Neural progenitor cell (in vitro differentiated cells): ENCODE measurements around the gene CLDND1. TPM values are rescaled to one million over a fixed set of nuclear protein-coding genes. Genes with fewer than 3 reads are reported as not detected.
"Not testable (repeated sequence)": the region's sequence is repeated elsewhere in the genome, so short reads cannot be mapped to it uniquely, and the experiment has no call there.

Source experiments
- DNase-seq: peaks from one replicate; pipeline ENCODE4 v3.0.0-alpha.2; 2016; ENCODE audit warnings: low spot score
- H2AFZ ChIP-seq: fragments of 200-600 bp; sonication (generic); replicated peaks from 2 replicates; pipeline ENCODE4 v1.6.1; 2016; ENCODE audit warnings: antibody characterized with exemption
- H3F3A ChIP-seq: fragments of 200-600 bp; sonication (generic); 2 replicates; pipeline ENCODE4 v1.6.1; 2016; ENCODE audit warnings: antibody characterized with exemption, low read depth
- H3K27ac ChIP-seq: fragments of 200-600 bp; sonication (generic); 2 replicates; pipeline ENCODE4 v1.5.1; 2016; ENCODE audit warnings: mild to moderate bottlenecking
- H3K27me3 ChIP-seq: fragments of 200-600 bp; sonication (generic); 2 replicates; pipeline ENCODE4 v1.6.1; 2016; ENCODE audit warnings: mild to moderate bottlenecking, moderate library complexity
- H3K36me3 ChIP-seq: fragments of 200-600 bp; sonication (generic); 2 replicates; pipeline ENCODE4 v1.5.1; 2016
- H3K4me1 ChIP-seq: fragments of 200-600 bp; sonication (generic); 2 replicates; pipeline ENCODE4 v1.6.1; 2016; ENCODE audit warnings: mixed run types
- H3K4me2 ChIP-seq: fragments of 200-600 bp; sonication (generic); 2 replicates; pipeline ENCODE4 v1.6.1; 2016
- H3K4me3 ChIP-seq: fragments of 200-600 bp; sonication (generic); 2 replicates; pipeline ENCODE4 v1.5.1; 2016
- H3K79me2 ChIP-seq: fragments of 200-600 bp; sonication (generic); 2 replicates; pipeline ENCODE4 v1.6.1; 2016; ENCODE audit warnings: low read depth
- H3K9ac ChIP-seq: fragments of 200-600 bp; sonication (generic); 2 replicates; pipeline ENCODE4 v1.6.1; 2016
- H3K9me3 ChIP-seq: fragments of 200-600 bp; sonication (generic); 2 replicates; pipeline ENCODE4 v1.5.1; 2016; ENCODE audit warnings: low read depth
- H4K20me1 ChIP-seq: fragments of 200-600 bp; sonication (generic); 2 replicates; pipeline ENCODE4 v1.6.1; 2016; ENCODE audit warnings: low read depth
- H3K27ac Mint-ChIP-seq: 3 replicates; pipeline ENCODE4 v1.8.0; 2021; ENCODE audit warnings: mixed read lengths
- H3K27me3 Mint-ChIP-seq: 2 replicates; pipeline ENCODE4 v1.8.0; 2022; ENCODE audit warnings: low read depth, mild to moderate bottlenecking, inconsistent platforms, moderate library complexity, mixed read lengths; ENCODE audit not compliant: insufficient read depth
- H3K36me3 Mint-ChIP-seq: 3 replicates; pipeline ENCODE4 v1.8.0; 2021; ENCODE audit warnings: mixed read lengths
- H3K4me1 Mint-ChIP-seq: 3 replicates; pipeline ENCODE4 v1.8.0; 2021; ENCODE audit warnings: mixed read lengths
- H3K4me3 Mint-ChIP-seq: 3 replicates; pipeline ENCODE4 v1.8.0; 2021; ENCODE audit warnings: mild to moderate bottlenecking, moderate library complexity, mixed read lengths
- H3K9me3 Mint-ChIP-seq: 3 replicates; pipeline ENCODE4 v1.8.0; 2020; ENCODE audit warnings: mixed read lengths
- EZH2 ChIP-seq: fragments of 200-600 bp; sonication (generic); IDR thresholded peaks from 2 replicates; pipeline ENCODE4 v1.6.1; 2017; ENCODE audit warnings: antibody characterized with exemption, mild to moderate bottlenecking, moderate library complexity
- EZH2phosphoT487 ChIP-seq: fragments of 200-600 bp; sonication (generic); IDR thresholded peaks from 2 replicates; pipeline ENCODE4 v1.6.1; 2017; ENCODE audit warnings: antibody characterized with exemption
- total RNA-seq: library from RNA; depleted of rRNA; stranded (reverse); fragments of >200 nt; gene quantifications from 2 replicates; pipeline ENCODE4 v1.2.3, GENCODE V29; 2015; ENCODE audit warnings: low replicate concordance
- TF ChIP-seq, protein P1 (sequence below): fragments of 200-600 bp; sonication (generic); IDR thresholded peaks from 2 replicates; pipeline ENCODE4 v1.5.1; 2017; ENCODE audit warnings: antibody characterized with exemption, mild to moderate bottlenecking

CLDND1 gene
- total RNA-seq, 1 donor from 2014 or later = 176 TPM

DNA sequence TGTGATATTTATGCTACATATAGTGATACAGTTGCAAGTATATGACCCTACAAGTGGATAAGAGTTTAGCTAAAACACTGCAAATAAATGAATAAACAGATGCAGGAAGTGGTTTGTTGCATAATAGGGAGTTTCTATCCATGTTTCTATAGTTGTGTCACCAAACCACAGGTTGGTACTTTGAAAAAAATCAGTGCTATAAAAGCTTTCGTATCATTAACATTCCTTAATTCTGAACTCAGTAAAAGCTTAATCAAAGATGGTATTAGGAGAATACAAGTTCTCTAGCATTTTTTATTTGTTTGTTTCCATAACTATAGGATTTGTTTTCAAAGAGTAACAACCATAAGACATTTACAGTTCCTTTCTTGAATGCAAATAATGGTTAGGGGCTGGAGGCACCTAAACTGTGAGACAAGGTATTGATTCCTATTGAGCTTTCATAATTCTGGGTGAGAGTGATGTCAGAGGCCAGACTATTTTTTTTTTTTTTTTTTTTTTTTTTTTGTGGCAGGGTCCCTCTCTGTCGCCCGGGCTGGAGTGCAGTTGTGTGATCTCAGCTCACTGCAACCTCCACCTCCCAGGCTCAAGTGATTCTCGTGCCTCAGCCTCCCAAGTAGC, 41.1 kb upstream of the CLDND1 start:
- Histone ChIP-seq H3K9me3 (no peaks in the 10 kb centered on the region), H3K4me3 (no peak overlapping the region), H3K4me1 (no peaks in the 10 kb centered on the region), H3K4me2 (no peak overlapping the region), H3K9ac (no peak overlapping the region), H3K79me2 (no peaks in the 10 kb centered on the region), H3K27me3 (no peaks in the 10 kb centered on the region), H4K20me1 (no peaks in the 10 kb centered on the region), H2AFZ (no peak overlapping the region), H3K36me3 (no peaks in the 10 kb centered on the region), H3K27ac (no peak overlapping the region), H3F3A (no peaks in the 10 kb centered on the region)
- DNase-seq = no peak
- Mint-ChIP-seq H3K27ac (no peak overlapping the region), H3K4me3 (no peak overlapping the region), H3K9me3 (no peaks in the 10 kb centered on the region), H3K27me3 (peaks cover 2% of the 10 kb centered on the region), H3K36me3 (no peaks in the 10 kb centered on the region), H3K4me1 (no peaks in the 10 kb centered on the region)
- TF ChIP-seq, protein P1, sequence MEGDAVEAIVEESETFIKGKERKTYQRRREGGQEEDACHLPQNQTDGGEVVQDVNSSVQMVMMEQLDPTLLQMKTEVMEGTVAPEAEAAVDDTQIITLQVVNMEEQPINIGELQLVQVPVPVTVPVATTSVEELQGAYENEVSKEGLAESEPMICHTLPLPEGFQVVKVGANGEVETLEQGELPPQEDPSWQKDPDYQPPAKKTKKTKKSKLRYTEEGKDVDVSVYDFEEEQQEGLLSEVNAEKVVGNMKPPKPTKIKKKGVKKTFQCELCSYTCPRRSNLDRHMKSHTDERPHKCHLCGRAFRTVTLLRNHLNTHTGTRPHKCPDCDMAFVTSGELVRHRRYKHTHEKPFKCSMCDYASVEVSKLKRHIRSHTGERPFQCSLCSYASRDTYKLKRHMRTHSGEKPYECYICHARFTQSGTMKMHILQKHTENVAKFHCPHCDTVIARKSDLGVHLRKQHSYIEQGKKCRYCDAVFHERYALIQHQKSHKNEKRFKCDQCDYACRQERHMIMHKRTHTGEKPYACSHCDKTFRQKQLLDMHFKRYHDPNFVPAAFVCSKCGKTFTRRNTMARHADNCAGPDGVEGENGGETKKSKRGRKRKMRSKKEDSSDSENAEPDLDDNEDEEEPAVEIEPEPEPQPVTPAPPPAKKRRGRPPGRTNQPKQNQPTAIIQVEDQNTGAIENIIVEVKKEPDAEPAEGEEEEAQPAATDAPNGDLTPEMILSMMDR = no peak
- no peak for TF ChIP-seq EZH2phosphoT487

DNA sequence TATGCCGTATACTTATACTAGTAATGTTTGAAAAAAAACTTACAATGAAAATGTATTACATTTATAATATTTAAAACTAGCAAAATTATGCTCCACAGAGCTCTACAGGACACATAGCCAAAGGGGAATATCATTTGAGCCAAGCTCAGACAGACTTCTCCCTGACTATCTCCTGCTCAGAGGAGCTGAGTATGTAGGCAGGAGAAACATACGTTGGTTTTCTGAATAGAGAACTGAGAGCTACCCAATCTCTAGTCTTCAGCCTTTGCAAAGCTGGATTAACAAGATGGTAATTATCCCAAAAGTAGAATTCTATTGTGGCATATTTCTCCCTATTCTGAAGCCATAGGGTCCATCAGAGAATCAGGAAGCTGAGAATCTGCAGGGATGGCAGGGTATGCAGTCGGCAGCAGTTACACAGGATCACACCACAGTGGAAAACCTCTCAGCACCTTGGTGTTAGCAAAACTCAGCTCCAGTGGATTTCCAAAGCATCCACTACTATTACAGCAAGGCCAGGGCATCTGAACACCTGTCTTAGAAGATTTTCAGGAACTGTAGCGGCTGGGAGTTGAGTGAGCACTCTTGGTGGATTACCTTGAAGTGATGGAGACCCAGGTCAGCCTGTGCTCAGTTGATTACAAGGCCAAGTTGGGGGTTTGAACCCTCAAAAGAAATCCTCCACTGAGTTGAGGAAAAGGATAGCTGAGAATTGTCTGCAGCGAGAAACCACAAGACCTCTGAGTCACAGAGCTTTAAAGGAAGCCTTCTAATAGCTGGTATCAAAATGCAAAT, 39.2 kb upstream of the CLDND1 start:
- H3K4me2 ChIP-seq = no peak overlapping the region
- no peaks in the 10 kb centered on the region for H3K27me3 ChIP-seq
- H3K36me3 Mint-ChIP-seq = no peaks in the 10 kb centered on the region
- H3K9me3 Mint-ChIP-seq = no peaks in the 10 kb centered on the region
- H2AFZ ChIP-seq = no peak overlapping the region
- no peaks in the 10 kb centered on the region for H3K4me1 Mint-ChIP-seq
- no peaks in the 10 kb centered on the region for H4K20me1 ChIP-seq
- no peak overlapping the region for H3K4me3 ChIP-seq
- no peaks in the 10 kb centered on the region for H3K4me1 ChIP-seq
- no peak for TF ChIP-seq EZH2
- no peak for TF ChIP-seq EZH2phosphoT487
- TF ChIP-seq, protein P1 = no peak
- H3K9ac ChIP-seq = no peak overlapping the region
- H3K4me3 Mint-ChIP-seq = no peak overlapping the region
- no peak for DNase-seq
- H3K9me3 ChIP-seq = no peaks in the 10 kb centered on the region
- H3K27ac Mint-ChIP-seq = no peak overlapping the region
- no peak overlapping the region for H3K27ac ChIP-seq
- no peaks in the 10 kb centered on the region for H3F3A ChIP-seq
- no peaks in the 10 kb centered on the region for H3K36me3 ChIP-seq
- H3K79me2 ChIP-seq = no peaks in the 10 kb centered on the region
- H3K27me3 Mint-ChIP-seq = peaks cover 4% of the 10 kb centered on the region

DNA sequence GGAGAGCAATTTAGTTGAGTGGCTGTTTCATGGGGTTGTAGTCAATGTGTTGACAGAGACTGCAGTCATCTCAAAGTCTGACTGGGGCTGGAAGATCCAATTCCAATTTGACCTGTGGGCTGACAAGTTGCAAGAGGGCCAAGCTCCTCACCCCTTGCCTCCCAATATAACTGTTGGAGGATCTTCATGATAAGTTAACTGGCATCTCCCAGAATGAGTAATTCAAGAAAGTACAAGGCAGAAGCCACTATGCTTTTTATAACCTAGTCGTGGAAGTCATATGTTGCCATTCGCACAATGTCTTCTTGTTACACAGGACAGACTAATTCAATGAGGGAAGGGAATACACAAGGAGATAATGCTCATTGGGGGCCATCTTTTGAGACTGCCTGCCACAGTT, 38.2 kb upstream of the CLDND1 start:
- TF ChIP-seq EZH2 = no peak
- TF ChIP-seq, protein P1 = no peak
- no peak for TF ChIP-seq EZH2phosphoT487
- no peaks in the 10 kb centered on the region for H3F3A ChIP-seq
- no peak for DNase-seq
- H3K27ac ChIP-seq = no peak overlapping the region
- H4K20me1 ChIP-seq = no peaks in the 10 kb centered on the region
- no peak overlapping the region for H2AFZ ChIP-seq
- H3K27me3 ChIP-seq = no peaks in the 10 kb centered on the region
- no peaks in the 10 kb centered on the region for H3K4me1 Mint-ChIP-seq
- H3K36me3 ChIP-seq = no peaks in the 10 kb centered on the region
- H3K36me3 Mint-ChIP-seq = no peaks in the 10 kb centered on the region
- no peak overlapping the region for H3K4me3 ChIP-seq
- no peaks in the 10 kb centered on the region for H3K79me2 ChIP-seq
- no peak overlapping the region for H3K4me3 Mint-ChIP-seq
- H3K9ac ChIP-seq = no peak overlapping the region
- no peaks in the 10 kb centered on the region for H3K9me3 ChIP-seq
- H3K27me3 Mint-ChIP-seq = peaks cover 4% of the 10 kb centered on the region
- no peak overlapping the region for H3K27ac Mint-ChIP-seq
- no peaks in the 10 kb centered on the region for H3K9me3 Mint-ChIP-seq
- H3K4me1 ChIP-seq = no peaks in the 10 kb centered on the region
- H3K4me2 ChIP-seq = no peak overlapping the region

DNA sequence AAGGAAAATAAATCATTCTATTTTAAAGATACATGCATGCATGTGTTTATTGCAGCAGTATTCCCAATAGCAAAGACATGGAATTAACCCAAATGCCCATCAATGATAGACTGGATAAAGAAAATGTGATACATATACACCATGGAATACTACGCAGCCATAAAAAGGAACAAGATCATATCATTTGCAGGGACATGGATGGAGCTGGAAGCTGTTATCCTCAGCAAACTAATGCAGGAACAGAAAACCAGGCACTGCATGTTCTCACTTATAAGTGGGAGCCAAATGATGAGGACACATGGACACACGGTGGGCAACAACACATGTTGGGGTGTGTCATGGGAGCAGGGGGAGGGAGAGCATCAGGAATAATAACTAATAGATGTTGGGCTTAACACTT, 37.1 kb upstream of the CLDND1 start:
- H3K4me1 ChIP-seq, H3K9me3 ChIP-seq, H3K4me1 Mint-ChIP-seq, H3K9ac ChIP-seq, H3K36me3 ChIP-seq, H3K4me3 ChIP-seq, H3K36me3 Mint-ChIP-seq, H3F3A ChIP-seq, H3K27me3 Mint-ChIP-seq, H4K20me1 ChIP-seq, H3K27ac ChIP-seq, H2AFZ ChIP-seq, H3K79me2 ChIP-seq, H3K4me2 ChIP-seq, H3K9me3 Mint-ChIP-seq, H3K27ac Mint-ChIP-seq, H3K27me3 ChIP-seq, DNase-seq, H3K4me3 Mint-ChIP-seq: not testable (repeated sequence)
